GM19455 (cell line): ENCODE data around the gene PFDN6.

Experiments used
- ATAC-seq: cut with Tn5 transposase; IDR thresholded peaks from one replicate; pipeline ENCODE4 v1.9.1; 2021; ENCODE audit not compliant: unreplicated experiment

The PFDN6 gene

GRCh38 chr6:33294086-33294823 lies 4.9 kb downstream of the PFDN6 start:
- no peak for ATAC-seq

- no peak for ATAC-seq
Observed at GRCh38 chr6:33295621-33296369, 6.4 kb downstream of the PFDN6 start.

- no peak for ATAC-seq
Observed at GRCh38 chr6:33296797-33297405, 7.5 kb downstream of the PFDN6 start.

GRCh38 chr6:33297406-33297955 lies 8.1 kb downstream of the PFDN6 start:
- no peak for ATAC-seq

GRCh38 chr6:33297956-33298772 lies 8.8 kb downstream of the PFDN6 start:
- ATAC-seq: no peak

- ATAC-seq: peak; percentile 22
Observed at GRCh38 chr6:33298773-33299236, 9.4 kb downstream of the PFDN6 start, which contains the start of gene RGL2. Gene RGL2 (minus strand): TSS chr6:33298942. CDS start chr6:33298610, 332 bp downstream.

- ATAC-seq: peak; percentile 67
Observed at GRCh38 chr6:33299237-33299944, 10.0 kb downstream of the PFDN6 start.

GRCh38 chr6:33301877-33302276 lies 12.5 kb downstream of the PFDN6 start:
- ATAC-seq: no peak

GRCh38 chr6:33304216-33304615 lies 14.8 kb downstream of the PFDN6 start:
- ATAC-seq: no peak

GRCh38 chr6:33305052-33305451 lies 15.7 kb downstream of the PFDN6 start:
- ATAC-seq: no peak

GRCh38 chr6:33306356-33306755 lies 17.0 kb downstream of the PFDN6 start:
- ATAC-seq: no peak

GRCh38 chr6:33312361-33313104 lies 23.1 kb downstream of the PFDN6 start:
- ATAC-seq: no peak

GRCh38 chr6:33313105-33313708 lies 23.8 kb downstream of the PFDN6 start:
- no peak for ATAC-seq

- ATAC-seq: peak; percentile 28
Observed at GRCh38 chr6:33313709-33314514, 24.5 kb downstream of the PFDN6 start, which contains the start of gene TAPBP. Gene TAPBP (minus strand): TSS chr6:33314078. CDS start chr6:33314041, 37 bp downstream.

- ATAC-seq: no peak
Observed at GRCh38 chr6:33314515-33314942, 25.1 kb downstream of the PFDN6 start.

- no peak for ATAC-seq
Observed at GRCh38 chr6:33314943-33315792, 25.8 kb downstream of the PFDN6 start.
